Nephron (organoid): Measurements from ENCODE around the gene BMPER.

Experiments used
- H3K27ac Mint-ChIP-seq, 3 experiments: 2 replicates each; pipeline ENCODE4 v1.8.0; 2020; ENCODE audit warnings: mixed read lengths in 3 of 3, mild to moderate bottlenecking in 2 of 3, moderate library complexity in 1 of 3
- H3K27me3 Mint-ChIP-seq: 2 replicates; pipeline ENCODE4 v1.8.0; 2021; ENCODE audit warnings: low read depth, mild to moderate bottlenecking, moderate library complexity, mixed read lengths
- H3K36me3 Mint-ChIP-seq: 2 replicates; pipeline ENCODE4 v1.8.0; 2020; ENCODE audit warnings: low read depth, mixed read lengths
- H3K4me1 Mint-ChIP-seq: 2 replicates; pipeline ENCODE4 v1.8.0; 2020; ENCODE audit warnings: mixed read lengths
- H3K4me3 Mint-ChIP-seq, 3 experiments: 2 replicates each; pipeline ENCODE4 v1.8.0; 2020; ENCODE audit warnings: mild to moderate bottlenecking in 3 of 3, mixed read lengths in 3 of 3, moderate library complexity in 2 of 3
- H3K9me3 Mint-ChIP-seq: 2 replicates; pipeline ENCODE4 v1.8.0; 2020; ENCODE audit warnings: mixed read lengths
- TF ChIP-seq, protein P1 (sequence below), 3 experiments: fragments of 200-600 bp; sonication (generic); IDR thresholded peaks; one replicate each; pipeline ENCODE4 v1.5.0; 2021; ENCODE audit warnings: antibody characterized with exemption in 3 of 3; ENCODE audit not compliant: unreplicated experiment in 3 of 3

Gene BMPER

DNA sequence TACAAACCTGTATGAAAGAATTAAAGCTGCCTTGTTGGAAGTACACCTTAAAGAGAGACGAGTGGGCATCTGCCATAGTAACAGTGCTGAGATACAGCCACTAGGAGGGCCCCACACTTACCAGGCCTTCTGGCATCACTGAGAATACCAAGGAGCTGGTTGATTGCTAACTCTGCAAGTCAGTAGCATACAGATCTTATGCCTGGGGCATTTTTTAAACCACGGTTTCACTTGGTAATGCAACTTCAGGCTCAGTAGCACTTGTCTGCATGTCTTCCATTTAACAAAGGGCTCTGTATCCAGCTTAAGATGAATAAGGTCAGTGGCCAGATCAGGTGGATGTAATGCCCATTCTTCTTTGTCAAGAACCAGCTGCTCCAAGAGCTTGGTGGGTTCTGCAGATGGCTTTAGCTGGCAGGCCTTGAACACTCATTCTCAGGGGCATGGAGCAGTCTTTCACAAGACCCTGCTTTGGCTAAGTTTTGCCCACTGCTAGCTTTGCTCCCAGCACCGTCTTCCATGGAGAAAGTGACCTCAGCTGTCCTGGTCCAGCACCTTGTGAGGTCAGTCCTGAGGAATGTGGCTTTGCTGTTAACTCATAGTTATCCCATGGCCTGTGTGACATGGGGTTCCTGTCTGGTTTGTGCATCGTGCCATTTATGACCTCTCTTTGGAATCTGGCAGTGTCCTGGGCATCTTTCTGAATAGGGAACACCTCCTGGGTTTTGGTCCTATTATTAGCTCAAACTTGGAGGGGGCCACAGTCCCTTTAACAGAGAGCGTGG lies 68.1 kb downstream of the BMPER start:
- H3K27ac Mint-ChIP-seq: no peak overlapping the region
- peaks cover 17% of the 10 kb centered on the region for H3K27me3 Mint-ChIP-seq
- no peaks in the 10 kb centered on the region for H3K9me3 Mint-ChIP-seq
- peaks cover 11% of the 10 kb centered on the region for H3K4me1 Mint-ChIP-seq
- H3K36me3 Mint-ChIP-seq: peaks cover 10% of the 10 kb centered on the region
- no peak overlapping the region for H3K4me3 Mint-ChIP-seq
- TF ChIP-seq, protein P1, sequence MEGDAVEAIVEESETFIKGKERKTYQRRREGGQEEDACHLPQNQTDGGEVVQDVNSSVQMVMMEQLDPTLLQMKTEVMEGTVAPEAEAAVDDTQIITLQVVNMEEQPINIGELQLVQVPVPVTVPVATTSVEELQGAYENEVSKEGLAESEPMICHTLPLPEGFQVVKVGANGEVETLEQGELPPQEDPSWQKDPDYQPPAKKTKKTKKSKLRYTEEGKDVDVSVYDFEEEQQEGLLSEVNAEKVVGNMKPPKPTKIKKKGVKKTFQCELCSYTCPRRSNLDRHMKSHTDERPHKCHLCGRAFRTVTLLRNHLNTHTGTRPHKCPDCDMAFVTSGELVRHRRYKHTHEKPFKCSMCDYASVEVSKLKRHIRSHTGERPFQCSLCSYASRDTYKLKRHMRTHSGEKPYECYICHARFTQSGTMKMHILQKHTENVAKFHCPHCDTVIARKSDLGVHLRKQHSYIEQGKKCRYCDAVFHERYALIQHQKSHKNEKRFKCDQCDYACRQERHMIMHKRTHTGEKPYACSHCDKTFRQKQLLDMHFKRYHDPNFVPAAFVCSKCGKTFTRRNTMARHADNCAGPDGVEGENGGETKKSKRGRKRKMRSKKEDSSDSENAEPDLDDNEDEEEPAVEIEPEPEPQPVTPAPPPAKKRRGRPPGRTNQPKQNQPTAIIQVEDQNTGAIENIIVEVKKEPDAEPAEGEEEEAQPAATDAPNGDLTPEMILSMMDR (IDR thresholded peaks at IDR 0.05; ENCODE audit: unreplicated experiment in 3 of 3): no peak

DNA sequence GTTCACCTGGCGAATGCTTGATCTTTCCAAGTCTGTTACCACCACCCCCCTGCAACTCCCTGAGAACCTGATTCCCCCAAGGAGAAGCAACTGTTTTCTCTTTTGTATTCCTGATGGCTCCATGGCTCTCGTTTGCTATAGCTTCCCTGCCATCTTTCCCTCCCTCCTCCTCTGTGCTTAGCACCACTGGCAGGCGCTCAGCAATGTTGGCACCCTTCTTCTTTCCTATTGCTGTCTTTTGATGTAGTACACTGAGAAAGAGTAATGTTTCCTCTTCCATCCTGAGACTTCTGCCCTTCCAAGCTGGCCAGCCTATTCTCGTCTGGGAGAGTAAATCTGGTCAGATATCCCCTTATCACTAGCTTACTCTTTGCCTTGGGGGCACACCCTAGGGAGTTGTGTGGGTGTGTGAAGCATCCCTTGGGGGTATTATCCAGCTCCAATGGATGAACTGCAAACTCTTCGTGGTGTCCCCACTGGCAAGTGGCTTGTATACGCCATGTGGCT lies 74.0 kb downstream of the BMPER start:
- TF ChIP-seq, protein P1 (IDR thresholded peaks at IDR 0.05; ENCODE audit: unreplicated experiment in 3 of 3): no peak
- Mint-ChIP-seq H3K36me3 (peaks cover 6% of the 10 kb centered on the region), H3K4me1 (no peaks in the 10 kb centered on the region), H3K27me3 (peaks cover 6% of the 10 kb centered on the region), H3K9me3 (no peaks in the 10 kb centered on the region), H3K4me3 (no peak overlapping the region), H3K27ac (no peak overlapping the region)

DNA sequence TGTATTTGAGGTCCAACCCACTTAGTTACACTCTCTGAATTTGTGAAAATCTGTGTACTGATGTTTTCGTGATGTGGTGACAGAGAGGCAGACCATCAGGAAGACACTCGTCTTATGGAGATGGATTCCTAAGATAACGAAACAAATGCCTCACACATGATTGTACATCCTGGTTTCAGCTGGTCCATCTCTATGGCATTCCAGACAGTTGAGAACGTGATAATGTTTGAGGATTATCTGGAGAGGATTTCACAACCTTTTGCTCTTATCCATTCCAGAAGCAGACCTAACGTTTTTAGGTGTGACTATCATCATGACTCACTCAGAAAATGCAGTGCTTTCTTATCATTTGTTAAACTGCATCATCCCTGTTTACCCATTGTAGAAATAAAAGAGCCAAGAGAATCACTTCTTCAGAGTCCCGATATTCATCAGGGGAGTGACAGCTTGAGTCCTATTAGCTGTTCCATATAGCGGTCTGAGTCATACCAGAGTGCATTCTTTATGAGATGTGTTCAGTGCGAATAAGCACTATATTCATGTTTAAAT lies 74.5 kb downstream of the BMPER start:
- H3K4me1 Mint-ChIP-seq: no peaks in the 10 kb centered on the region
- H3K27me3 Mint-ChIP-seq: peaks cover under 1% of the 10 kb centered on the region
- no peak overlapping the region for H3K27ac Mint-ChIP-seq
- TF ChIP-seq, protein P1 (IDR thresholded peaks at IDR 0.05; ENCODE audit: unreplicated experiment in 3 of 3): no peak
- peaks cover 6% of the 10 kb centered on the region for H3K36me3 Mint-ChIP-seq
- no peaks in the 10 kb centered on the region for H3K9me3 Mint-ChIP-seq
- H3K4me3 Mint-ChIP-seq: no peak overlapping the region

DNA sequence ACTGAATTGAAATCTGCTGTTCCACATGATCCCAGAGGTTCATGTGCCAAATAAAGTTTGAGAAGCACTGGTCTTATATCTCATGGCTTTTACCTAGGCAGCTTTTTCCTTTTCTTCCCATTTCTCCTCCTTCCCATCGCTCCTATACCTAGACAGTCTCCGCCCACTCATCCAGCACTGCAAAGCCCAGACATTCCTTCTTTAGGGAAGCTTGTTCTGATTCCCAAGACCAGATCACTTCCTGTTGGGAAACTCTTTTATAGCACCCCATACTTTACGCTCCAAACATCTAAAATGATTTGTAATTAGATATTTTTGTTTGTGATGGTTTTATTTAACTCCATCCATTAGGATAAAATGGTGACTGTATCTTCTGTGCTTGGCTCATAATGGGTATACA lies 75.9 kb downstream of the BMPER start:
- Mint-ChIP-seq H3K4me1 (no peaks in the 10 kb centered on the region), H3K36me3 (peaks cover 6% of the 10 kb centered on the region), H3K4me3 (no peak overlapping the region), H3K27me3 (no peaks in the 10 kb centered on the region), H3K27ac (no peak overlapping the region), H3K9me3 (no peaks in the 10 kb centered on the region)
- TF ChIP-seq, protein P1 (IDR thresholded peaks at IDR 0.05; ENCODE audit: unreplicated experiment in 3 of 3): no peak

DNA sequence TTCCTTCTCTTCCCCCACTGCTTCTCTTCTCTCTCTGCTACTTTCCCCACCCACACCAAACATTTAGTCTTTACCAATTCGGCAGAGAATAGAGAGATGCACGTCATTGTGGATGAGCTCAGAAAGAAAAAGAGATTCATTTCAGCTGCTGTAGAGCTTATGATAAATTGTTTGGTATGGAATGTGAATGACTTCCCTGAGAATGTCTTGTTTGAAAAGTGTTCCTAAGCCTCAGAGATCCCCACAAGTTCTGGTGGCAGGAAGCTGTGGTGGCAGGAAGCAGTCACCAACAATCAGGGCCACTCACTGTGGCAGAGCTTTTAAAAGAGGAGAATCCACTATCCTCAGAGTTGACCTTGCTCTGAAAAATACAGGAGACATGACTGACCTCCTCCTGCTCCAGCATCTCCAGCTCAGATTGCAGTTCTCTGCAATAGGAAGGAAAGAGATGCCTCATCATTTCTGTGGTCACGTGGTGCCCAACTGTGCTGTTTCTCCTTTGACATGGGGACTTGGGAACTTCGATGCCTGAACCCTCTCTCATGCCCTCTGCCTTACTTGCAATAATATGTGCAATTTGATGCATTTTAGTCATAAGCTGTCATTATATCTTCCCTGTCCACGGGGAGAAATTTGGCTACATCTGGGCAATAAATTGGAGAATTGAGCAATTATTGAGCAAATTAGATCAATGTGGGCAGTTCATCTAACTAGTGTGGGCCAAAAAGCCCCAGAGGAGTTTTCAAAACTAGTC lies 76.5 kb downstream of the BMPER start:
- Mint-ChIP-seq H3K27ac (no peak overlapping the region), H3K36me3 (peaks cover 5% of the 10 kb centered on the region), H3K4me1 (no peaks in the 10 kb centered on the region), H3K4me3 (no peak overlapping the region), H3K27me3 (no peaks in the 10 kb centered on the region), H3K9me3 (no peaks in the 10 kb centered on the region)
- TF ChIP-seq, protein P1 (IDR thresholded peaks at IDR 0.05; ENCODE audit: unreplicated experiment in 3 of 3): no peak
